Hematopoietic multipotent progenitor cell treated with erythropoietin and hydrocortisone succinate and interleukin-3 and kit ligand, for 17 days (in vitro differentiated cells): ENCODE measurements around the gene TMEM186.
"Not testable (repeated sequence)": the region's sequence is repeated elsewhere in the genome, so short reads cannot be mapped to it uniquely, and the experiment has no call there.

Experiments used
- DNase-seq: peaks from one replicate; pipeline ENCODE4 v3.0.0-alpha.2; 2015; ENCODE audit warnings: low spot score

The TMEM186 gene

GRCh38 chr16:8774208-8774607 is 23.2 kb downstream of the TMEM186 start:
- DNase-seq, result no peak

GRCh38 chr16:8773537-8773936 is 23.9 kb downstream of the TMEM186 start:
- DNase-seq, result no peak

- no peak for DNase-seq
Measured at GRCh38 chr16:8768692-8769091, 28.7 kb downstream of the TMEM186 start.

- DNase-seq, result no peak
Measured at GRCh38 chr16:8768283-8768682, 29.2 kb downstream of the TMEM186 start.

- DNase-seq, result no peak
Measured at GRCh38 chr16:8767176-8767575, 30.3 kb downstream of the TMEM186 start.

- no peak for DNase-seq
Measured at GRCh38 chr16:8764525-8765250, 32.8 kb downstream of the TMEM186 start.

GRCh38 chr16:8763899-8764298 is 33.5 kb downstream of the TMEM186 start:
- DNase-seq, result no peak

GRCh38 chr16:8763083-8763482 is 34.4 kb downstream of the TMEM186 start:
- DNase-seq, result no peak

GRCh38 chr16:8762254-8762653 is 35.2 kb downstream of the TMEM186 start:
- DNase-seq, result no peak

GRCh38 chr16:8761078-8761477 is 36.4 kb downstream of the TMEM186 start:
- DNase-seq, result no peak

GRCh38 chr16:8760021-8760420 is 37.4 kb downstream of the TMEM186 start:
- DNase-seq, result no peak

GRCh38 chr16:8758022-8758421 is 39.4 kb downstream of the TMEM186 start:
- DNase-seq, result no peak

- no peak for DNase-seq
Measured at GRCh38 chr16:8756755-8757154, 40.7 kb downstream of the TMEM186 start.

GRCh38 chr16:8753416-8754054 is 43.9 kb downstream of the TMEM186 start:
- DNase-seq, result no peak

GRCh38 chr16:8752706-8753105 is 44.7 kb downstream of the TMEM186 start:
- DNase-seq, result no peak

- DNase-seq, result no peak
Measured at GRCh38 chr16:8751481-8752311, 45.7 kb downstream of the TMEM186 start.

- DNase-seq, result not testable (repeated sequence)
Measured at GRCh38 chr16:8748944-8749343, 48.5 kb downstream of the TMEM186 start.
